ENCODE data around the gene ID2.

The ID2 gene

GRCh38 chr2:8670580-8670979, 11.3 kb upstream of the ID2 start:
- no peak for DNase-seq

GRCh38 chr2:8671176-8671575, 10.7 kb upstream of the ID2 start:
- no peak for DNase-seq

GRCh38 chr2:8671802-8672201, 10.1 kb upstream of the ID2 start:
- peak in 1 of 5 experiments; percentile 43 for DNase-seq

GRCh38 chr2:8672940-8673339, 8.9 kb upstream of the ID2 start:
- DNase-seq: no peak

DNA sequence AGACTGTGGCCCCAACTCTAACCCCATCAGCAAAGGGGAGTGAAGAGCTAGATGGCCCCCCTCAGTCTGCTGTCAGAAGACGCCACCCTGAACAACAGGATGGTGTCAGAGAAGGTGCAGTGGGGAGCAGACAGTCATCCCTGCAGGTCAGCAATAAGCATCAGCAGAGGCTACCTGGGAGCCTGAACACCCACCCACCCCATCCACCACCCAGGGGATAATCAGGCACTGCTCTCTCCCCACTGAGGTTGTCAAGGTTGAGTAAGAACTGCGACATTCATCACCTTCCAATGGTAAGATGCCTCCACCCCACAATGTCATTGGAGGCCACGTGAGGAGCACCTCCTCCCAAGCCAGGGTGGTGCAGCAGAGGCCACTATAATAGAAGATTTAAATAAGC, 8.5 kb upstream of the ID2 start:
- DNase-seq: no peak

DNA sequence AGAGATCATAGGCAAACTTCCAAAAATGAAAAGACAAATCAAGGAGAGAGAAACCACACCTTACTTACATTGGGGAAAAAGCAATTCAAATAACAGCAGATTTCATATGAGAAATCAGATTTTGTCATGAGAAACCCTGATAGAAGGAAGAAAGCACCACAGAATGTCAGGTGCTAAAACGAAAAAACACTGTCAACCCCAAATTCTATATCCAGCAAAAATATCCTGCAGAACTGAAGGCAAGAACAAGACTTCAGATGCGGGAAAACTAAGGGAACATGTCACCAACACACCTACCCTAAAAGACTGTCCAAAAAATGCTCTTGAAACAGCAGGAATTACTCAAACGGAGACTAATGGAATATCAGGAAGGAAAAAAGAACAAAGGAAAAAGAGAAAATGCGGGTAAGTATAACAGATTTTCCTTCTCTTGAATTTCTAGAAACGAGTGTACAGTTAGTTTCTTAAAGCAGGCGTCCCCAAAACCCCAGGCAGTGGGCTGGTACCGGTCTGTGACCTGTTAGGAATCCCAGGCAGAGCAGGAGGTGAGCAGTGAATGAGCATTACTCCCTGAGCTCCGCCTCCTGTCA, 7.3 kb upstream of the ID2 start:
- no peak for DNase-seq

- no peak for DNase-seq
Measured at GRCh38 chr2:8675543-8675942, 6.3 kb upstream of the ID2 start.

DNA sequence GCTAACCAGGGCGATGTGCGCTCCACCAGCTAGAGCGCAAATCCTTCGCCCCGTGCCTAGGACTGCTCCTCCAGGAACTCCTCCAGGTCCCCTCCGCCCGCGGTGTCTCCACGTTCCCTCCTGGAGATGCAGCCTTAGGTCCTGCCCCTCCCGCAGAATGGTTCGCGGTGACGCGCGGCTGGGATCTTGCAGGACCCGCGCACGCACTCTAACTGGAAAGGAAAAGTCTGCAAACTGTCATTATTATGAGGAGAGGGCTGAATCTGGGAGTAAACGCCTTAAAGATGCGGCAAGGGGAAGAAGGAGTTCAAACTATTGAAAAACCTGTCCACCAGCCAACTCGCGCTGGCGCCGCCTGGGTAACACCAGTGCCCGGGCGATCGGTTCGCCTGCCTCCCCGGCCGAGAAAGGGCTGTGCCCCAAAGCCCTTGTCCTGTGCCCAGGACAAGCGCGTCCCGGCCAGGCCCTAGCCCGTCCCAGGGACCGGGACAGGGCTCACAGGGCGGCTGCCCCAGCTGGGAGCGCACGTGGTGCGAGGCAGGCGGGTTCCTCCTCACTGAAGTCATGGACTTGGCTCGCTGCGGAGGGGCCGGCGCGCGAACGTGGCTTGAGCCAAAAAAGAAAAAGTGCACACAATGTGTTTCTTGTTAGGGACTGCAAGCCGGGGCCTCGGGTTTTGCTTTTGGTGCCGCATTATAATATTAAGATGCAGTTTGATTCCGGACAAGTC, 5.5 kb upstream of the ID2 start:
- DNase-seq: no peak

DNA sequence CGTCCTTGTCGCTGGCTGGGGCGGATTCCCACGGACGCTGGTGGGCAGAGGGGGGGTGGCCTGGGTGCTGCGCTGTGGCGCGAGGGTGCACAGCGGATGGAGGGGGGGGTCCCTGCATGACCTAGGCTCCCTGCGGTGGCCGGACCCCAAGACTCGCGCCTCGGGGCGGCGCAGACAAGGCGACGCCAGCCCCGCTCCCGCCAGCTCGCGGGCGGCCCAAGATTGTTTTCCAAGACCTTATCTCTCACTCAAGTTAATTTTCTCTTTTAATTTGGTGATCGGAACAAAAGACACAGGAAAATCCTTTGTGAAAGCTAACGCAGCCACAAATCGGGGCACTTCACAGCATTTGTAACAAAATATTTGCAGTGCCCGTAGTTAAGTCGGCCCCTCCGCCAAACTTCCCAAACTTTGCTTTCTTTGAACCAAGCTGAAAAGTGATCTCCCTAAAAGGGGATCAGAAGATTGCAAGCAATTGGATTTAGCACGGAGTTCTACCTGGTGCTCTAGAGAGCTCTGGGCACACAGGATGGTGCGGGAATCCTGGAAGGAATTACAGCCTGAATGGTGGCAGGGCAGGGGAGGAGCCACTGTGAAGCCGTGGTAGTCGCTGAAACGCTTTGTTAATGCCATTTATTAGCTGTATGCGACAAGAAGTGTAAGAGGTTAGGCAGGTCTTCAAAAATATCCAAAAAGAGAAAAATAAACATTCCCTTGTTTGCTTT, 4.8 kb upstream of the ID2 start:
- DNase-seq: no peak

DNA sequence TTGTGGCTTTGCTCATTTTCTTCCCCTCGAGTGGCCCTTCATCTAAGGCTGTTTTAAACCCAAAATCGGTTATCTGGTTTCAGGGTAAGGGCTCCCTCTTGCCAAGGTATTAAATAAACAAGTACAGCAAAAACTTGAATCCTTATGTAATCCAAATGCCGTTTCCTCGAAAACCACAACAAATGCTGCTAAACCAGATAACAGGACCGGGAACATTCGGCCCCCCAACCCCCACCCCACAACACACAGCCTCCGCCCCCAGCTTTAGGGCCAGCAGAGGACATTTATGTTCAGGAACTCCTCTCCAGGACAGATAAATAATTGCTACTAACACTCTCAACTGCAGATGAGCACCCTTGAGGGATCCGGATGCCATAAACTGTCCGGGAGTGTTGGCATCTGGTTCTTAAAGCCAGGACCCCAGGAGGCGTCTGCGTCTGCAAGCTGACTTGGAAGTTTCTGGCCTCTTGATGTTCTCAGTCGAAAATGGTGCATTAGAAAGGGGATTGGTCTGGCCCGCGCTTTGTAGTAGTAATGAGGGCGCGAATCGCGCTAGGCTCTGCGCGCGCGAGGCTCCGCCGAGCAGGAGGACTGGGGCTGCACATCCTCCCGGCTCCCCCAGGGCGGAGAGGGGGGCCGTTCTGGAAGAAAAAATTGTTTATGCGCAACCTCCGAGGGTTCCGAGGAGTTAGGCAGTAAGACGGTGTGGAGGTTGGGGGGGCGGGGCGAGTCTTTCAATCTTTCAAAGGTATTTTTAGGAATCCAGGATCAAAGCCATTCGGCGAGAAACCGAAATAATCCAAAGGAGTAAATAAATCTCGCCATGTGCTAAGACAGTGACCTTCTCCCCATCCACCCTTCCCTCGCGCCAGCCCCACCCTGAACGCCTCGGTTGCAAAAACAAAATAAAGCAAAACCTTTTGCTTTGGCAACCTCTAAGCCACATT, 3.9 kb upstream of the ID2 start:
- DNase-seq: peak in 3 of 5 experiments; percentile 16 to 75 (median 45)

GRCh38 chr2:8678731-8679566, 2.9 kb upstream of the ID2 start:
- peak; percentile 70 to 96 (median 80) for DNase-seq

DNA sequence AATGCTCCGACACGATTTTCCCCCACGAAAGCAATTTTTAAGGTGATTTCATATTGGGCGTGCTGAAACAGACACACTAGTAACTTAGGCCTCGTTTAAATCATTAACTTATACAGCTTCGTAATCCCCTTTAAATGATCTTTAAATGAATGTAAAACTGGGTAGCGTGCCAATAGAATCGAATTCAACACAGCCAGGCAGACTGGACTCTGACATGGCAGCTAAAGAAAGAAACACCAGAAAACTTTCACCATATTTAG, 2.4 kb upstream of the ID2 start:
- DNase-seq: no peak

DNA sequence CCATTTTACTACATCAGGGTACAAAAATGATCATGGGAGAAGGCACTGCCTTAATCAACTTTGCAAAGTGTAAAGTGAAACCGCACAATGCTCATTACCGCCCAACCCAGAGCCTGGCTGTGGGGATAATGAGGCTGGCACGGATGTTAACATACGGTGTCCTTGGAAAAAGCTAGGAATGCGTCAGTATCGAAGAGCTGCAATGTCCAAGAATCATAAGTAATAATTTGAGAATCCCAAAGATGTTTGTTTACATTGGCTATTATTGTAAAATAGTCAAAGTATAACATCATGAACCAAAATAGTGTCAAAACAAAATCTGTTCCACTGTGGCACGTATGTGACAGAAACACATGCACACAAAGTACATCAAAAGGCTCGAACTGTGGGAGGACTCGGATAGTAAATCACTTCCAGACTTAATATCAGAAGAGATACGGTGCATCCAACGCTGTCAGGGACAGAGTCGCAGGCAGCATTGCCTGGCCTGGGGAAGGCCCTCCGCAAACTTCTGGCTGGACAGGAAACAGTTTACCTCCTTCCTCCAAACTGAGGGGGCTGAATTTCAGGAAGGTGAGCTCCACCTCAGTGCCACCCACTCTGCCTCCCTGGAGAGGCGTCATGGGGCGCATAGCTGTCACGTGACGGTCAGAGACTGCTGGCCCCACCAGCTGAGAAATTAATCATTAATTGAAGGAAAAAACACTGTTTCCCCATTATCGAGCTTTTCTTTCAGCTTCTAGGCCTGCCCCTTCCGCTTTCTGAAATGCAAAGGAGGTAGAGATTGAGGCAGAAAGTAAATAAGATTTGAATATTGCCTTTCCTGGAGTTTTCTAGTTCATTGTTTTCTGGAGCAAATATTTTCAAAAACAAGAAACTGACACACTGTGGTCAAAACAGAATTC, 1.8 kb upstream of the ID2 start:
- peak in 1 of 5 experiments; percentile 72 for DNase-seq

DNA sequence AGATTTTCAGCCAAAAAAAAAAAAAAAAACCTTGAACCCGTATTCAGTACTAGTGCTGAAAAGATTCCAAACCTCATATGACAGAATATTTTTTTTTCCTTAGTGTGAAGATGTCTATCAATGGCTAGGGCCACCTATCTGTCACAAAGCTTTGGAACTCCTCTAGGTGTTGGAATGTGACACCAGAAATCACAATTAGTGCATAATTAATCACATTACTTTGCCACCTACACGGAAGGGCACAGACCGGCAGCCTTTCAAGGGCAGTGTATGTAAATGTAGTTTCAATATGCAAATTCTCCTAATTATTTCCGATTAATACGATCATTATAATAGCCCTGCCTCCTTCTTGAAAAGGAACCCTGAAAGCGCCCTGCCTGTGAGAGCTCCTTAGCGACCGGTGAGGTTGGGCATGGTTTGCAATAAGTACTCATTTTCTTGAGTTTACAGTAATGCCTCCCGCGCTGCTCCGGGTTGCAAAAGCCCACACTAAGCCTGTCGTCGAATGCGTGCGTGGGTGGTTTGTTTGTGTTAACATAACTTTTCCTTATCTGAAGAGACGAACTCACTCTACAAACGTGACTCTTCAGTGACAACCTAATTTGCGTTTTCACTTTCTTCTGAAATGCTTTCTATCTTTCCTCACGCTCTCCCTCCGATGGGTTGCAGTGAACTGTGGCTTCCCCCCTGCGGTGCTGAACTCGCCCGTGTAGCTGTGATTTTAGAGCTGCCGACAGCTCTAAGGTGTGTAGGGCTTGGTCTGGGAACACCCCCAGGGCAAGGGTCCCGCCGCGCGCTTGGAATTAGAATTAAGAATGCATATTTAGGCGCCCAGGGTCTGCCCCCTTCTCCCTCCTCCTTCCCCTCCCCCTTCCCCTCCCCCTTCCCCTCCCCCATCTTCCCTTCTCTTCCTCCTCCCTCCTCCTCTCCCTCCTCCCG, 765 bp upstream of the ID2 start:
- DNase-seq: peak in 4 of 5 experiments; percentile 58 to 91 (median 78)

- peak in 4 of 5 experiments; percentile 37 to 77 (median 41) for DNase-seq
Measured at GRCh38 chr2:8682719-8683667, 1.1 kb downstream of the ID2 start.

DNA sequence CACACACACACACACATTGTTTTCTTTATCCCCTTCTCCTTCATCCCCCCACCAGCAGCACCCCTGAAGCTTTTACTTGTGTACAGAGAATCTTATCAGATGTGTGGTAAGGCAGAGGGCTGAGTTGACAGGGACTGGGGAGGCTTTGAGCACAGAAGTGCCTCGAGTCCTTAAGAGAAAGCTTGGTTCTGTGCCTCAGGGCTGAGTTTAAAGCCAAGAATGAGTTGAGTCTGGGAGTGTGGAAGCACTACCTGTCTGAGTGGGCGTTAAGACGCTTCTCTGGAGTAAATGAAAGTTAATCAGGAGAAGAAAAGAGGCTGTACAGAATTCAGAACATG, 2.7 kb downstream of the ID2 start:
- DNase-seq: peak in 4 of 5 experiments; percentile 26 to 92 (median 41)

DNA sequence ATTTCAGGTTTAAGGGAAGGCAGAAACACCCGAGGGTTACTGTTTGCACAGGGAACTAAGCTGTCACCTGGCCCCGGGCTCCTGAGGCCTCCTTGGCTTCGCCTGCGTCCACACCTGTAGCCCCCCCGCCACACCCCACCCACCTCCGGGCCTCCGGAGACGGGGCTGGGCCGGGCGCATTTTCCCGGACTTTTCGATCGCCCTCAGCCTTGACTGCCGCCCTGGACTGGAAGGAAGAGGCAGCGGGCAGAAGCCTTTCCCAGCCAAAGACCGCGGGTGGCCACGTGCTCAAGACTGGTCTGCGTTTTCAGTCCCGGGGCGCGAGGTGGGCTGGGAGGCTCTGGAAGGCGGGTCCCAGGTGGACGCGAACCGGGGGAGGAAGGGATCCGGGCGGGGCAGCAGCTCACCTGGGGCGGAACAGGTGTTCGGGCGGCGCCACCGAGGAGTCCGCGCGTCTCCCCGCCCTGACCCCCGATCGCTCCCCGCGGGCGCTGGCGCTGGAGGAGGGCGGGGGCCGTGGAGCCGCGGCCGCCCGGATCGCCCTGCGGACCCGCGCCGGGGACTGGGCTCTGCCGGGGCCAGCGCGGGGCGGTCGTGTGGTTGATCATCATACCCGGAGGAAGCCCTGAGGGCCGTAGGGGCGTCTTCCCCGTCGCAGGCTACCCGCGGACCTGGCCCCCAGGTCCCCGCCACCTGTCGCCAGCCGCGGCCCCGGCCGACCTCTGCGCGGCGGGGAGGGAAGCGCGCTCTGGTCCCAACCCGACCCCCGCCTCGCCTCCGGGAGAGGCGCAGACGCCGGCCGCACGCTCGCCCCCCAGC, 3.2 kb downstream of the ID2 start:
- peak in 4 of 5 experiments; percentile 27 to 70 (median 43) for DNase-seq
